Endothelial cell of umbilical vein (primary cell): ENCODE results near the gene STK17A. TPM values are rescaled to one million over a fixed set of nuclear protein-coding genes. Genes with fewer than 3 reads are reported as not detected.

Experiments
- BruUV-seq: library from RNA; stranded (reverse); fragments of 400-500 nt; replicated peaks from 2 replicates; lab custom pipeline; 2021; lab: Mats Ljungman, UMichigan
- CTCF ChIA-PET: fragments of 300-600, 350-600 bp; sonication (Branson Sonifier 250); formaldehyde crosslinking; loops from one replicate; lab custom pipeline; 2021; ENCODE audit warnings: antibody characterized with exemption, inconsistent platforms; lab: Charles Lee
- POLR2A ChIA-PET: fragments of 300-600, 350-600 bp; sonication (Branson Sonifier 250); formaldehyde crosslinking; loops from one replicate; lab custom pipeline; 2021; ENCODE audit warnings: antibody characterized with exemption, inconsistent platforms; lab: Charles Lee
- DNase-seq: peaks from one replicate; pipeline ENCODE4 v3.0.0-alpha.2; 2011; ENCODE audit warnings: low read depth, low spot score
- FAIRE-seq: peaks from 2 replicates; lab custom pipeline; 2011; peaks lifted over from hg19 to GRCh38; lab: Jason Lieb, UNC
- H2AFZ ChIP-seq: 2 replicates; pipeline ENCODE4 v1.6.0; 2012; ENCODE audit warnings: low read depth, low read length, control low read depth, inconsistent platforms
- H3K27ac ChIP-seq: 2 replicates; pipeline ENCODE4 v1.5.1; 2011; ENCODE audit warnings: low read depth, mild to moderate bottlenecking, control low read depth, low read length, moderate library complexity; ENCODE audit not compliant: insufficient read depth
- H3K27me3 ChIP-seq, 2 experiments: 2 replicates each; pipeline versions ENCODE4 v1.6.0 to v1.6.1; 2011; ENCODE audit warnings: low read length in 2 of 2, mixed read lengths in 1 of 2; ENCODE audit not compliant: control insufficient read depth in 2 of 2, insufficient read depth in 2 of 2
- H3K36me3 ChIP-seq, 2 experiments: 2 replicates in 1 of 2; 3 replicates in 1 of 2; pipeline ENCODE4 v1.5.1; 2011; ENCODE audit warnings: low read length in 2 of 2, mild to moderate bottlenecking in 1 of 2, moderate library complexity in 1 of 2; ENCODE audit not compliant: control insufficient read depth in 2 of 2, insufficient read depth in 2 of 2; ENCODE audit errors: extremely low read depth in 1 of 2
- H3K4me1 ChIP-seq: 3 replicates; pipeline ENCODE4 v1.5.1; 2011; ENCODE audit warnings: mild to moderate bottlenecking, low read length; ENCODE audit not compliant: control insufficient read depth, insufficient read depth; ENCODE audit errors: extremely low read depth
- H3K4me2 ChIP-seq: 2 replicates; pipeline ENCODE4 v1.6.1; 2011; ENCODE audit warnings: low read length, control low read depth, mixed read lengths; ENCODE audit not compliant: insufficient read depth
- H3K4me3 ChIP-seq, 3 experiments: fragments of 200-600 bp in 1 of 3; sonication (generic), shearing (Covaris generic) in 1 of 3; replicated peaks in 1 of 3; 2 replicates each; pipeline ENCODE4 v1.5.1; 2011 to 2016; ENCODE audit warnings: control low read depth in 3 of 3, low read length in 3 of 3, mild to moderate bottlenecking in 2 of 3, inconsistent platforms in 1 of 3, low read depth in 1 of 3, moderate library complexity in 1 of 3; ENCODE audit not compliant: insufficient read depth in 1 of 3
- H3K79me2 ChIP-seq: 2 replicates; pipeline ENCODE4 v1.6.0; 2012; ENCODE audit warnings: low read length, inconsistent platforms; ENCODE audit not compliant: control insufficient read depth, insufficient read depth
- H3K9ac ChIP-seq: replicated peaks from 2 replicates; pipeline ENCODE3; 2011; ENCODE audit warnings: low read length, control low read depth; ENCODE audit not compliant: insufficient read depth; ENCODE audit errors: extremely low read depth
- H3K9me1 ChIP-seq: replicated peaks from 3 replicates; pipeline ENCODE4 v1.6.0; 2011; ENCODE audit warnings: mild to moderate bottlenecking, low read length; ENCODE audit not compliant: control insufficient read depth, insufficient read depth; ENCODE audit errors: extremely low read depth
- H3K9me3 ChIP-seq: replicated peaks from 2 replicates; pipeline ENCODE4 v1.5.1; 2012; ENCODE audit warnings: low read length, inconsistent platforms; ENCODE audit not compliant: control insufficient read depth, insufficient read depth
- H4K20me1 ChIP-seq: replicated peaks from 2 replicates; pipeline ENCODE3; 2011; ENCODE audit warnings: mild to moderate bottlenecking, low read length; ENCODE audit not compliant: control insufficient read depth, insufficient read depth; ENCODE audit errors: extremely low read depth
- CTCF ChIP-seq, 2 donors: IDR thresholded peaks; 1 replicate in 1 of 2; 2 replicates in 1 of 2; pipeline ENCODE4 v1.5.1; 2011; ENCODE audit warnings: low read length in 2 of 2, mild to moderate bottlenecking in 2 of 2, moderate library complexity in 2 of 2, control low read depth in 1 of 2, inconsistent platforms in 1 of 2, low read depth in 1 of 2; ENCODE audit not compliant: insufficient read depth in 1 of 2; ENCODE audit errors: extremely low read depth in 1 of 2
- EZH2 ChIP-seq: IDR thresholded peaks from 2 replicates; pipeline ENCODE4 v1.6.1; 2012; ENCODE audit warnings: borderline replicate concordance, low read depth, mild to moderate bottlenecking, moderate library complexity, low read length, inconsistent platforms; ENCODE audit not compliant: severe bottlenecking
- FOS ChIP-seq: IDR thresholded peaks from 2 replicates; pipeline ENCODE4 v1.6.1; 2011; ENCODE audit warnings: mild to moderate bottlenecking, low read length, moderate library complexity, borderline replicate concordance; ENCODE audit not compliant: insufficient read depth
- GATA2 ChIP-seq: IDR thresholded peaks from 2 replicates; pipeline ENCODE4 v1.7.0; 2011; ENCODE audit warnings: low read depth, mild to moderate bottlenecking, moderate library complexity, mixed read lengths, low read length; ENCODE audit not compliant: insufficient read length, insufficient read depth
- JUN ChIP-seq: IDR thresholded peaks from 2 replicates; pipeline ENCODE4 v1.6.1; 2011; ENCODE audit warnings: borderline replicate concordance, low read depth; ENCODE audit not compliant: insufficient read length, insufficient read depth
- MAX ChIP-seq: IDR thresholded peaks from 2 replicates; pipeline ENCODE4 v1.6.1; 2011; ENCODE audit not compliant: insufficient read depth, insufficient read length
- MYC ChIP-seq: IDR thresholded peaks from one replicate; pipeline ENCODE4 v1.6.1; 2011; ENCODE audit warnings: mild to moderate bottlenecking, low read depth, low read length
- POLR2A ChIP-seq: IDR thresholded peaks from 2 replicates; pipeline ENCODE4 v1.6.1; 2012; ENCODE audit warnings: low read depth, mild to moderate bottlenecking, control low read depth, low read length
- POLR2AphosphoS5 ChIP-seq: IDR thresholded peaks from 2 replicates; pipeline ENCODE4 v1.6.1; 2012; ENCODE audit warnings: low read depth, mild to moderate bottlenecking, control low read depth, low read length, moderate library complexity; ENCODE audit not compliant: insufficient read depth
- dilution Hi-C: fragments of 300-500 bp; cut with MboI; formaldehyde crosslinking; loops from one replicate; pipeline ENCODE4 v1.15.0; 2019; ENCODE audit warnings: low sequenced_read_pairs; ENCODE audit not compliant: extremely low pct_ligation_motif_present
- intact Hi-C: fragments of 100-400 bp; cut with micrococcal nuclease; formaldehyde crosslinking; loops from one replicate; pipeline ENCODE4 v1.10.0; 2022
- polyA plus RNA-seq, 4 experiments: library from polyadenylated mRNA; depleted of rRNA in 3 of 4; stranded (reverse) in 3 of 4; unstranded in 1 of 4; fragments of >200 nt; gene quantifications; 2 replicates each; pipeline versions ENCODE4 v1.2.1 to v1.2.3, GENCODE V29; 2011 to 2012; ENCODE audit warnings: missing spikeins in 1 of 4
- total RNA-seq: library from RNA; stranded (reverse); gene quantifications from 2 replicates; pipeline ENCODE4 v1.2.3, GENCODE V29; 2021

The STK17A gene
- total and polyA plus RNA-seq, 2 donors (not counting 3 experiments of a cell fraction or from before 2014, with no cell fraction given) = 11.7 to 58.8 TPM

DNA sequence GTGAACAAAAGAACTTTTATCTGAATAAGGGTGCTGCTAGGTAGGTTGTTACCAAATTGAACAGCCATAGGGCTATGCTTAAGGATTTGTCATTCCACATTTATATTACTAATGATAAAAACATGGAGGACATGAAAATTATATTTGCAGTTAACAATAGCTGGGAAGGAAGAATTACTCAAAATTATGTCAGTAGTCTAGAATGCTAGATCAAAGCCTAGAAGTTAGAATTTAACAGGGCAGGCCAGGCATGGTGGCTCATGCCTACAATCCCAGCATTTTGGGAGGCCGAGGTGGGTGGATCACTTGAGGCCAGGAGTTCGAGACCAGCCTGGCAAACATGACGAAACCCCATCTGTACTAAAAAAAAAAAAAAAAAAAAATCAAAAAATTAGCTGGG lies 9.4 kb downstream of the STK17A start:
- dilution Hi-C loops = loop anchor here (25.0 kb wide), 1 partner anchor 120 kb away; no protein-coding TSS in a partner anchor
- peaks cover 100% of the 10 kb centered on the region for H3K79me2 ChIP-seq
- H3K27me3 ChIP-seq = no peaks in the 10 kb centered on the region
- H3K4me1 ChIP-seq = peaks cover 17% of the 10 kb centered on the region
- H3K4me3 ChIP-seq = no peak overlapping the region
- no TSS peak for BruUV-seq
- FAIRE-seq (no peak), DNase-seq (no peak)
- TF ChIP-seq MAX (no peak), POLR2A (no peak), FOS (no peak), CTCF (IDR thresholded peaks at IDR 0.05; ENCODE audit: extremely low read depth in 1 of 2, insufficient read depth in 1 of 2, low read depth in 1 of 2, low read length in 2 of 2) (no peak), MYC (no peak), JUN (no peak), EZH2 (no peak), GATA2 (no peak), POLR2AphosphoS5 (no peak)
- ChIA-PET POLR2A (no interaction called here), CTCF (interaction anchor here (0.6 to 2.4 kb wide), 4 partner anchors 10 to 247 kb away, joined by 3 to 19 read pairs (median 4); partner anchors contain the start of gene STK17A)
- H4K20me1 ChIP-seq = peaks cover 14% of the 10 kb centered on the region
- no peak overlapping the region for H3K9ac ChIP-seq
- no peaks in the 10 kb centered on the region for H3K9me1 ChIP-seq
- H3K36me3 ChIP-seq = no peaks in the 10 kb centered on the region
- H3K9me3 ChIP-seq = no peaks in the 10 kb centered on the region
- no peak overlapping the region for H3K4me2 ChIP-seq
- intact Hi-C loops = no loop called here
- H2AFZ ChIP-seq = no peak overlapping the region
- H3K27ac ChIP-seq = no peak overlapping the region
